ENCODE measurements around the gene CASP1.
A peak's percentile ranks its signal among the peaks of the same experiment; 100 is the strongest.

Gene CASP1

DNA sequence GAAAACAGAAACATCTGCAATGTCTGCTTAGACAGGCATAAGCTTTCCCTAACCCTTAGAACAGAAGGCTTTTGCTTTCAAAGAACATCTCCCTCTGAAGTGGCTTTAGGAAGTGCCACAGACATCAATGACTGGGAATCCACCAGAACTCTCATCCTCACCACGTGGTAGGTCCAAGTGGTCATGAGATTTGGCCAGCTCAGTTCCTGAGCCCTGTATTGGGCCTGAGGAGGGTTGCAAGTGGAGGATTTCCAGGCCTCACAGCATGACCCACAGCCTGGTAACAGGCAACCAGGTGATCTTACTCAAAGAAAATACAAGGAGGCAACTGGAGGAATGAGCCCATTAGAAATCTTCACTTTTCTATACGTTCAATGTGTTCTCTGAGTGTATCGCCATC lies 1.6 kb downstream of the CASP1 start:
- Histone ChIP-seq H3K27ac (ENCODE audit: low read length) (no peak overlapping the region), H3K9me3 (replicated peaks; ENCODE audit: insufficient read depth, low read length) (no peaks in the 10 kb centered on the region), H3K36me3 (replicated peaks; ENCODE audit: insufficient read depth, low read length) (peaks cover 12% of the 10 kb centered on the region), H4K20me1 (ENCODE audit: insufficient read depth, low read length) (no peaks in the 10 kb centered on the region), H3K9ac (ENCODE audit: low read length) (no peak overlapping the region), H3K4me1 (ENCODE audit: low read length) (peaks cover 14% of the 10 kb centered on the region; the same call in 1 of the 2 replicates), H3K4me3 (ENCODE audit: low read length) (peak overlapping the region; percentile 61), H3K27me3 (replicated peaks; ENCODE audit: insufficient read depth, low read length) (no peaks in the 10 kb centered on the region), H3K79me2 (ENCODE audit: low read length) (peaks cover 8% of the 10 kb centered on the region; the same call in 1 of the 2 replicates), H3K9me2 (replicated peaks; ENCODE audit: insufficient read depth, low read length) (no peaks in the 10 kb centered on the region), H3F3A (ENCODE audit: insufficient read depth, low read length) (peaks cover 3% of the 10 kb centered on the region; the same call in 1 of the 2 replicates), H2AFZ (ENCODE audit: low read length) (no peak overlapping the region), H3K4me2 (ENCODE audit: low read depth, low read length) (peak overlapping the region; percentile 86)
- TF ChIP-seq EZH2 (optimal IDR thresholded peaks at IDR 0.05; ENCODE audit: low read depth, low read length) (no peak), EZH2phosphoT487 (IDR thresholded peaks at IDR 0.05; ENCODE audit: low read length) (no peak), CTCF (IDR thresholded peaks at IDR 0.05; ENCODE audit: low read length) (no peak)
- DNase-seq: no peak

GRCh38 chr11:105032495-105032894 lies 2.4 kb downstream of the CASP1 start:
- Histone ChIP-seq H2AFZ (ENCODE audit: low read length) (no peak overlapping the region), H3F3A (ENCODE audit: insufficient read depth, low read length) (peaks cover 3% of the 10 kb centered on the region; the same call in 1 of the 2 replicates), H3K9me3 (replicated peaks; ENCODE audit: insufficient read depth, low read length) (no peaks in the 10 kb centered on the region), H3K4me1 (ENCODE audit: low read length) (peaks cover 14% of the 10 kb centered on the region; the same call in 1 of the 2 replicates), H3K4me2 (ENCODE audit: low read depth, low read length) (peak overlapping the region; percentile 86; the same call in 1 of the 2 replicates), H3K4me3 (ENCODE audit: low read length) (no peak overlapping the region), H3K9ac (ENCODE audit: low read length) (no peak overlapping the region), H3K27ac (ENCODE audit: low read length) (no peak overlapping the region), H3K27me3 (replicated peaks; ENCODE audit: insufficient read depth, low read length) (no peaks in the 10 kb centered on the region), H3K79me2 (ENCODE audit: low read length) (peaks cover 8% of the 10 kb centered on the region; the same call in 1 of the 2 replicates), H3K36me3 (replicated peaks; ENCODE audit: insufficient read depth, low read length) (peaks cover 12% of the 10 kb centered on the region), H3K9me2 (replicated peaks; ENCODE audit: insufficient read depth, low read length) (no peaks in the 10 kb centered on the region), H4K20me1 (ENCODE audit: insufficient read depth, low read length) (no peaks in the 10 kb centered on the region)
- DNase-seq: no peak
- TF ChIP-seq CTCF (IDR thresholded peaks at IDR 0.05; ENCODE audit: low read length) (no peak), EZH2phosphoT487 (IDR thresholded peaks at IDR 0.05; ENCODE audit: low read length) (no peak), EZH2 (optimal IDR thresholded peaks at IDR 0.05; ENCODE audit: low read depth, low read length) (no peak)

DNA sequence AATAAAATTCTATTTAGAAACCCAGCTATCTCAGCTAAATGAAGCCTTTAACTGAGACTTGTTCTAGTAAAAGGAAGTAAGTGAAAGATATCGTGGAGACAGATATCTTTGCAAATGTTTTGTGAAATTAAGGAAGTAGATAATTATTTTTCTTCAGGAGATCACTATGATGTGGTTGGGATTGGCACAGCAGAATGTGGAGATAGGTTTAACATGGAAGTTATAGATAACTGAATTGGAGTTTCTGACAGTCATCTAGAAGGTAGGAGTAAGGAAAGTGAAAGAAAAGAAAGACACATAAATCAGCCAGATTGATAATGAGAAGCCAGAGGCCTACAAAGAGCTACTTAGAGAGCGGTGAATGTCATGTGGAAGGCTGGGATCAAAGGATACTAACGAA lies 7.3 kb downstream of the CASP1 start:
- no peaks in the 10 kb centered on the region for H3K79me2 ChIP-seq (ENCODE audit: low read length)
- no peaks in the 10 kb centered on the region for H3K27me3 ChIP-seq (replicated peaks; ENCODE audit: insufficient read depth, low read length)
- DNase-seq: no peak
- TF ChIP-seq EZH2phosphoT487 (IDR thresholded peaks at IDR 0.05; ENCODE audit: low read length) (no peak), EZH2 (optimal IDR thresholded peaks at IDR 0.05; ENCODE audit: low read depth, low read length) (no peak), CTCF (IDR thresholded peaks at IDR 0.05; ENCODE audit: low read length) (no peak)
- no peaks in the 10 kb centered on the region for H4K20me1 ChIP-seq (ENCODE audit: insufficient read depth, low read length)
- H3K4me2 ChIP-seq (ENCODE audit: low read depth, low read length): no peak overlapping the region
- H3K9me3 ChIP-seq (replicated peaks; ENCODE audit: insufficient read depth, low read length): no peaks in the 10 kb centered on the region
- H3K4me3 ChIP-seq (ENCODE audit: low read length): no peak overlapping the region
- H3F3A ChIP-seq (ENCODE audit: insufficient read depth, low read length): no peaks in the 10 kb centered on the region
- no peaks in the 10 kb centered on the region for H3K9me2 ChIP-seq (replicated peaks; ENCODE audit: insufficient read depth, low read length)
- no peaks in the 10 kb centered on the region for H3K4me1 ChIP-seq (ENCODE audit: low read length)
- no peak overlapping the region for H3K27ac ChIP-seq (ENCODE audit: low read length)
- no peak overlapping the region for H3K9ac ChIP-seq (ENCODE audit: low read length)
- H3K36me3 ChIP-seq (replicated peaks; ENCODE audit: insufficient read depth, low read length): peaks cover 14% of the 10 kb centered on the region
- H2AFZ ChIP-seq (ENCODE audit: low read length): no peak overlapping the region
